Measurements from ENCODE around the gene PCDHGC4.
A peak's percentile ranks its signal among the peaks of the same experiment; 100 is the strongest.

- no peak for TF ChIP-seq POLR2A (IDR thresholded peaks at IDR 0.05)
- TF ChIP-seq, protein P1, sequence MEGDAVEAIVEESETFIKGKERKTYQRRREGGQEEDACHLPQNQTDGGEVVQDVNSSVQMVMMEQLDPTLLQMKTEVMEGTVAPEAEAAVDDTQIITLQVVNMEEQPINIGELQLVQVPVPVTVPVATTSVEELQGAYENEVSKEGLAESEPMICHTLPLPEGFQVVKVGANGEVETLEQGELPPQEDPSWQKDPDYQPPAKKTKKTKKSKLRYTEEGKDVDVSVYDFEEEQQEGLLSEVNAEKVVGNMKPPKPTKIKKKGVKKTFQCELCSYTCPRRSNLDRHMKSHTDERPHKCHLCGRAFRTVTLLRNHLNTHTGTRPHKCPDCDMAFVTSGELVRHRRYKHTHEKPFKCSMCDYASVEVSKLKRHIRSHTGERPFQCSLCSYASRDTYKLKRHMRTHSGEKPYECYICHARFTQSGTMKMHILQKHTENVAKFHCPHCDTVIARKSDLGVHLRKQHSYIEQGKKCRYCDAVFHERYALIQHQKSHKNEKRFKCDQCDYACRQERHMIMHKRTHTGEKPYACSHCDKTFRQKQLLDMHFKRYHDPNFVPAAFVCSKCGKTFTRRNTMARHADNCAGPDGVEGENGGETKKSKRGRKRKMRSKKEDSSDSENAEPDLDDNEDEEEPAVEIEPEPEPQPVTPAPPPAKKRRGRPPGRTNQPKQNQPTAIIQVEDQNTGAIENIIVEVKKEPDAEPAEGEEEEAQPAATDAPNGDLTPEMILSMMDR (IDR thresholded peaks at IDR 0.05), result peak; percentile 74 to 86 (median 83)
These were observed 27.6 kb downstream of the PCDHGC4 start for GRCh38 chr5:141512390-141512910.

Data from tibial nerve (tissue), 3 donors.